Subcutaneous adipose tissue (tissue), 4 donors: Measurements from ENCODE around the gene CD2AP. TPM values are rescaled to one million over a fixed set of nuclear protein-coding genes. Genes with fewer than 3 reads are reported as not detected.

Source experiments
- total RNA-seq, 4 donors: library from RNA; depleted of rRNA; stranded (reverse); fragments of >200 nt; gene quantifications; one replicate each; pipeline ENCODE4 v1.1.0, GENCODE V29; 2016
- TF ChIP-seq, protein P1 (sequence below): fragments of 450-650 bp; IDR thresholded peaks from one replicate; pipeline ENCODE4 v1.5.1; 2016; ENCODE audit warnings: low read depth, mild to moderate bottlenecking, control low read depth, antibody characterized with exemption, moderate library complexity

Gene CD2AP
- total RNA-seq, 4 donors from 2014 or later: 22.2 to 30.8 (median 26.0) TPM

DNA sequence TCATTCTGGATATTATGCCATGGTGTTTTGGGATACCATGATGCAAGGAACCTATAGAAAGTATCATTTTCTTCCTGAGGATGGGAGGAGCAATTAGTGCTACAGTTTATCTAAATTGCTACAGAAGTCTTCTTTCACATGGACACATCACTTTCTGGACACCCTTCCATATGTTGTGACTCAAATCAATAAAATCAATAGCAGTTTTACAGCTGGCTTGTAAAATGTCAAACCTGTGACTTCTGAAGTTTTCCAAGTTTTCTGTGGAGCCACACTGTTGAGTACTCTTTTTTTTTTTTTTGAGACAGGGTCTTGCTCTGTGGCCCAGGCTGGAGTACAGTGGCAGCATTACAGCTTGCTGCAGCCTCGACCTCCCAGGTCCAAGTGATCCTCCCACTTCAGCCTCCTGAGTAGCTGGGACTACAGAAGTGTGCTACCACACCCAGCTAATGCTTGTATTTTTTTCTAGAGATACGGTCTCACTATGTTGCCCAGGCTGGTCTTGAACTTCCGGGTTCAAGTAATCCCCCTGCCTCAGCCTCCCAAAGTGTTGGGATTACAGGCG, 24.1 kb upstream of the CD2AP start:
- TF ChIP-seq, protein P1, sequence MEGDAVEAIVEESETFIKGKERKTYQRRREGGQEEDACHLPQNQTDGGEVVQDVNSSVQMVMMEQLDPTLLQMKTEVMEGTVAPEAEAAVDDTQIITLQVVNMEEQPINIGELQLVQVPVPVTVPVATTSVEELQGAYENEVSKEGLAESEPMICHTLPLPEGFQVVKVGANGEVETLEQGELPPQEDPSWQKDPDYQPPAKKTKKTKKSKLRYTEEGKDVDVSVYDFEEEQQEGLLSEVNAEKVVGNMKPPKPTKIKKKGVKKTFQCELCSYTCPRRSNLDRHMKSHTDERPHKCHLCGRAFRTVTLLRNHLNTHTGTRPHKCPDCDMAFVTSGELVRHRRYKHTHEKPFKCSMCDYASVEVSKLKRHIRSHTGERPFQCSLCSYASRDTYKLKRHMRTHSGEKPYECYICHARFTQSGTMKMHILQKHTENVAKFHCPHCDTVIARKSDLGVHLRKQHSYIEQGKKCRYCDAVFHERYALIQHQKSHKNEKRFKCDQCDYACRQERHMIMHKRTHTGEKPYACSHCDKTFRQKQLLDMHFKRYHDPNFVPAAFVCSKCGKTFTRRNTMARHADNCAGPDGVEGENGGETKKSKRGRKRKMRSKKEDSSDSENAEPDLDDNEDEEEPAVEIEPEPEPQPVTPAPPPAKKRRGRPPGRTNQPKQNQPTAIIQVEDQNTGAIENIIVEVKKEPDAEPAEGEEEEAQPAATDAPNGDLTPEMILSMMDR: no peak

DNA sequence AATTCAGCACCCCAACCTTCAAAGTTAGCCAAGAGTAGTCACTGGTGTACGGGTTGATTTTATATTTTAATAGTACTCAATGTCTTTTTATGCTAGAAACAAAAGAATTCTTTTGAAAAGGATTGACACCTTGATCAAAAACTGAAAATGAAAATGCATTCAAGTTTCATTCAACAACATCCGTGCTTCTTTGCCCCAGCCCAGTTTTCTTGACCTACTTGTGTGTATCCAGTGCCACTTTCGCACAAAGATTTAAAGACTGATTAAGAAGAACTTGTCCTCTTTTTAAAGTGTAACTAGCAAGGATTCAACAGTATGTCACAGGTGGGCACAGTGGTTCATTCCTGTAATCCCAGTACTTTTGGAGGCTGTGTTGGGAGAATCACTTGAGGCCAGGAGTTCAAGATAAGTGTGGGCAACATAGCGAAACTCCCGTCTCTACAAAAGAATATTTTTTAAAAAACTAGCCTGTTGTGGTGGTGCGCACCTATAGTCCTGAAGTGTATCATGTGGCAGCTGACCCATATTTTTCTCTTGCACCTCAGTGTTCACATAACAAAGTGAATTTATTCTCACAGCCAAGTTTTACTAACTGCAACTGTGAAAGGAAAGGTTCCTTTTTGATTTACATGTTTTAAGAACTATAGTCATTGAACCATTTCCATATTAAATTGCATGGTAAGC, 22.7 kb upstream of the CD2AP start:
- TF ChIP-seq, protein P1: no peak

DNA sequence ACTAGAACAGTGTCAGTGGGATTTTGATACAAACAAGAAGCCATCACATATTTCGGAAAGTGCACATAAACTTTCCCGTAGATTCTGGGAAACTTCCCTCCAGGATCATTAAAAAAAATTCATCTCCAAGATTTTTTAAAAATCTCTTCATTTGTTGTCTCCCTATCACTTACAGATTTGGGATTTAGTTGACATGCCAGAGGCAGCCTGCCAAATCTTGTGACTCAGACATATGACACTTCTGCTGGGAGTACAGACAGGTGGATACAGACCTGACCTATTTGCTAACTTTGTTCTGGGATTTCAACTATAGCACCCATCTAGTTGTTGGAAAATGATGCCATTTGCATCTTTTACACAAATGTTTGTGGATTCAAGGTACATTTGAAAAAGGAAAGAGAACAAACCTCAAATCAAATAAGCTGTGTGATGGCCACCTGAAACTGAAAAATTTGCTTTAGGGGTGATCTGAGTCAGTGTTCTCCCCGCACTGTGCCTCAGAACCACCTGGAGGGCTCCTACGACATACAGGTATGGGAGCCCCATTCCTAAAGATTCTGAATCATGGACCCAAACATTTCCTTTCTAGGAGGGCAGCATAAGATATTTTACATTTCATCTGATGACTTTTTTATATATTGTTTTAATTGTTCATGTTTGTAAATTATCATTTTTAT, 21.9 kb upstream of the CD2AP start:
- TF ChIP-seq, protein P1: no peak

DNA sequence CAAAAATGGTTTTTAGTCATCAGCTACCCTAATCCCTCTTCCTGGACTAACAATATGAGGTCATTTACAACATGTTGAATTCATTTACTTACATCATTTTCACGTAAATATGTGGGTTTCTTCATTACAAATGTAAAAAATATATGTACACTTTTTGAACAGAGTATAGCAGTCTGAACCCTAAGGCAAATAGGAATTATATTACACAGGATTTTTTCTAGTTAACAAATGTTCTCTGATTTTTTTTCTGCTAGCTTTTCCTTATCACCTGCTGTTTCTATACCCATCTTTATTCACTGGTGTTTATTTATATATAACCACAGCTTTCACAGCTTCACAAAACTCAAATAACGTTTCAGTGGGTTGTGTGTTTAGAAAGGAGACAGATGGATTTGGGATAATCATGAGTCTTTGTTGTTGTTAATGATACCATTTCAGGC, 21.0 kb upstream of the CD2AP start:
- TF ChIP-seq, protein P1: no peak

DNA sequence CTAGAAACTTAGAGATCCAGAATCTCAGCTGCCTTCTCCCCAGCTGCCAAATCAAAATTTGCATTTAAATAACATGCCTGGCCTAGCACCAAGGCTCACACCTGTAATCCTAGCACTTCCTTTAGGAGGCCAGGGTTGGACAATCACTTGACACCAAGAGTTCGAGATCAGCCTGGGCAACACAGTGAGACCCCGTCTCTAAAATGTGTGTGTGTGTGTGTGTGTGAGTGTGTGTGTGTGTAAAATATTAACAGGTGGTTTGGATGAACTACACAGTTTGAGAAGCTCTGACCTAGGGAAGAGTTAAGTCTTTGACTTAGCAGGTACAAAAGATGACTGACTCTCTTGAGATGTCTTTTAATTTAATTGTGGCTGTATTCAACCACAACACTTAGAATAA, 20.2 kb upstream of the CD2AP start:
- TF ChIP-seq, protein P1: no peak

DNA sequence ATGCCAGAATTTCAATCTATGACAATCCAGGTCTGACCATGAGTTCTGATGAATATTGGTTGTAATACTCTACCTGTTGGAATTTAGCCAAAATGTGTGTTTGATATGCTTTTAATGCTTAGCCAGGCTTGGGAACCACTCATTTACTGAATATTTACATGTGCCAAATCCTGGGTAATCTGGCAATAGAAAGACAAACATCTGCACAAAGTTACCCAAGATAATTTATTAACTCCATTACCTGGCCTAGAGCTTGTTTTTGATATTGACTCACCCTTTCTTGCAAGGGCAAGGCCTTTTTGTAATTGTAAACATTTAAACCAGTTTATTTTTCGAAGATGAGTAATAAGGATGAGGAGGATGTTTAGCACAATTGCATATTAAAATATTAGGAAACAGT, 13.5 kb upstream of the CD2AP start:
- TF ChIP-seq, protein P1: no peak

DNA sequence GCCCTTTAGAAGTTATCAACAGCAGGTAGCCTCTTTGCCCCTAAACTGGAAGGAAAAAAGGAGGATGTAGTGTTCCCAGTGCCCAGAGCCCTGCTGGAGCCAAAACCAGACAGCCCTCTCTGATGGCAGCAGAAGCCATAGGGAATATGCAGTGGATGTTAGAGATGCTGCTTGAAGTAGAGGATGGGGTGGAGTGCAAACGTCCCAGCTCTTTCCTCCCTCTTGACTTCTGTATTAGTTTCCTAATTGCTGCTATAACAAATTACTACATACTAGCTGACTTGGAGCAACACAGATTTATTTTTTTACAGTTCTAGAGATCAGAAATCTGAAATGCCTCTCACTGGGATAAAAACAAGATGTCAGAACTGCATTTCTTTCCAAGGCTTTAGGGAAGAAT, 12.5 kb upstream of the CD2AP start:
- TF ChIP-seq, protein P1: no peak
